HL-60 (cell line): Measurements from ENCODE around the gene WNT5B.
A peak's percentile ranks its signal among the peaks of the same experiment; 100 is the strongest.

Source experiments
- DNase-seq, 2 experiments: peaks; one replicate each; pipeline ENCODE4 v3.0.0-alpha.2; 2010 to 2020; ENCODE audit warnings: low read depth in 1 of 2, low spot score in 1 of 2
- H3K27ac ChIP-seq: fragments of 250-450 bp; sonication (Bioruptor Pico); replicated peaks from 2 replicates; pipeline ENCODE4 v1.5.1; 2020; ENCODE audit warnings: mild to moderate bottlenecking, moderate library complexity
- H3K27me3 ChIP-seq: fragments of 250-450 bp; sonication (Bioruptor Pico); 2 replicates; pipeline ENCODE4 v1.5.1; 2021; ENCODE audit warnings: mild to moderate bottlenecking, moderate library complexity; ENCODE audit not compliant: insufficient read depth, poor library complexity, severe bottlenecking
- H3K4me3 ChIP-seq: replicated peaks from 2 replicates; pipeline ENCODE4 v1.5.1; 2011; ENCODE audit warnings: mild to moderate bottlenecking, control low read depth, low read length; ENCODE audit not compliant: insufficient read depth
- CTCF ChIP-seq: IDR thresholded peaks from one replicate; pipeline ENCODE4 v1.5.1; 2011; ENCODE audit warnings: low read length, control low read depth, inconsistent platforms; ENCODE audit not compliant: insufficient read depth
- GABPA ChIP-seq: IDR thresholded peaks from 2 replicates; pipeline ENCODE4 v1.6.1; 2012; ENCODE audit warnings: low read depth
- POLR2AphosphoS5 ChIP-seq: IDR thresholded peaks from 2 replicates; pipeline ENCODE4 v1.6.1; 2012; ENCODE audit warnings: low read depth
- REST ChIP-seq: IDR thresholded peaks from 2 replicates; pipeline ENCODE4 v1.6.1; 2012; ENCODE audit warnings: low read depth; ENCODE audit not compliant: insufficient replicate concordance
- SPI1 ChIP-seq: IDR thresholded peaks from 2 replicates; pipeline ENCODE4 v1.6.1; 2012; ENCODE audit warnings: low read depth, mild to moderate bottlenecking, borderline replicate concordance

Gene WNT5B

GRCh38 chr12:1645819-1646218 is 16.8 kb downstream of the WNT5B start:
- Histone ChIP-seq H3K27me3 (no peaks in the 10 kb centered on the region), H3K27ac (no peak overlapping the region), H3K4me3 (no peak overlapping the region)
- TF ChIP-seq CTCF (no peak), GABPA (no peak), SPI1 (no peak), POLR2AphosphoS5 (no peak), REST (no peak)
- DNase-seq: no peak

- no peak for TF ChIP-seq GABPA
- TF ChIP-seq POLR2AphosphoS5: 0 out of 2 replicates have a peak, but pooled peaks have one; percentile 50
- no peak for TF ChIP-seq CTCF
- no peak for TF ChIP-seq REST
- peak overlapping the region; percentile 44 for H3K27ac ChIP-seq
- H3K27me3 ChIP-seq: no peaks in the 10 kb centered on the region
- peak in 1 of 2 experiments; percentile 84 for DNase-seq
- no peak overlapping the region for H3K4me3 ChIP-seq
Measured at GRCh38 chr12:1646569-1647284, 17.7 kb downstream of the WNT5B start.

- Histone ChIP-seq H3K4me3 (no peak overlapping the region), H3K27ac (peak overlapping the region; percentile 44; the same call in 1 of the 2 replicates), H3K27me3 (no peaks in the 10 kb centered on the region)
- DNase-seq: no peak
- TF ChIP-seq CTCF (no peak), GABPA (no peak)
Measured at GRCh38 chr12:1647285-1647669, 18.2 kb downstream of the WNT5B start.

- TF ChIP-seq GABPA (no peak), POLR2AphosphoS5 (no peak), SPI1 (no peak), CTCF (no peak), REST (no peak)
- H3K27ac ChIP-seq: no peak overlapping the region
- DNase-seq: no peak
- H3K4me3 ChIP-seq: no peak overlapping the region
- no peaks in the 10 kb centered on the region for H3K27me3 ChIP-seq
Measured at GRCh38 chr12:1650260-1650977, 21.4 kb downstream of the WNT5B start.
